ENCODE measurements around the gene CTDSP2. TPM values are rescaled to one million over a fixed set of nuclear protein-coding genes. Genes with fewer than 3 reads are reported as not detected.

Gene CTDSP2
- total and polyA plus RNA-seq, 2 of the 8 experiments (the other 6 are each of a cell fraction or from before 2014, with no cell fraction given), result 71.3 to 91.7 TPM

- TF ChIP-seq GTF2F1 (IDR thresholded peaks at IDR 0.05; ENCODE audit: borderline replicate concordance, low read depth, low read length) (no peak), NRF1 (IDR thresholded peaks at IDR 0.05; ENCODE audit: low read depth, low read length) (no peak), RXRA (IDR thresholded peaks at IDR 0.05; ENCODE audit: insufficient read depth, low read depth, low read length) (no peak), JUND (IDR thresholded peaks at IDR 0.05; ENCODE audit: low read length) (no peak), EP300 (IDR thresholded peaks at IDR 0.05; ENCODE audit: borderline replicate concordance in 1 of 2, low read depth in 2 of 2, low read length in 2 of 2) (no peak), BRCA1 (IDR thresholded peaks at IDR 0.05; ENCODE audit: low read depth, low read length) (no peak), HDAC2 (IDR thresholded peaks at IDR 0.05; ENCODE audit: borderline replicate concordance in 1 of 2, low read depth in 2 of 2, low read length in 2 of 2) (no peak), JUN (IDR thresholded peaks at IDR 0.05; ENCODE audit: low read depth, low read length) (no peak), SIRT6 (IDR thresholded peaks at IDR 0.05; ENCODE audit: low read length) (no peak)
- TF ChIP-seq, protein P1, sequence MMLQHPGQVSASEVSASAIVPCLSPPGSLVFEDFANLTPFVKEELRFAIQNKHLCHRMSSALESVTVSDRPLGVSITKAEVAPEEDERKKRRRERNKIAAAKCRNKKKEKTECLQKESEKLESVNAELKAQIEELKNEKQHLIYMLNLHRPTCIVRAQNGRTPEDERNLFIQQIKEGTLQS (IDR thresholded peaks at IDR 0.05; ENCODE audit: insufficient read depth, low read depth, low read length), result no peak
These were observed 48.1 kb upstream of the CTDSP2 start (continued) for GRCh38 chr12:57894399-57895292.

Data from H1 (cell line).